Aorta (tissue), 5 donors: ENCODE results near the gene LMAN1. TPM values are rescaled to one million over a fixed set of nuclear protein-coding genes. Genes with fewer than 3 reads are reported as not detected.

Experiments used
- ATAC-seq: fragments of 200-7000 bp; cut with Tn5 transposase; one replicate; pipeline ENCODE4 v1.9.1; 2022; ENCODE audit warnings: moderate library complexity; ENCODE audit not compliant: low FRiP score
- DNase-seq, 2 donors: peaks; one replicate each; pipeline ENCODE4 v3.0.0-alpha.2; 2020
- H3K27ac ChIP-seq, 2 donors: one replicate each; pipeline ENCODE4 v1.5.1; 2013; ENCODE audit warnings: low read length in 2 of 2, mild to moderate bottlenecking in 2 of 2, moderate library complexity in 2 of 2, control low read depth in 1 of 2, inconsistent platforms in 1 of 2, low read depth in 1 of 2
- H3K27me3 ChIP-seq, 2 donors: one replicate each; pipeline ENCODE4 v1.6.1; 2013; ENCODE audit warnings: control low read depth in 1 of 2, low read length in 1 of 2, mild to moderate bottlenecking in 1 of 2, moderate library complexity in 1 of 2; ENCODE audit not compliant: insufficient read depth in 2 of 2, control insufficient read depth in 1 of 2
- H3K36me3 ChIP-seq, 2 donors: one replicate each; pipeline ENCODE4 v1.6.1; 2013; ENCODE audit warnings: control low read depth in 1 of 2, low read length in 1 of 2, mild to moderate bottlenecking in 1 of 2; ENCODE audit not compliant: insufficient read depth in 2 of 2, control insufficient read depth in 1 of 2
- H3K4me1 ChIP-seq, 2 donors: one replicate each; pipeline ENCODE4 v1.6.1; 2013; ENCODE audit warnings: low read length in 2 of 2, control low read depth in 1 of 2, mild to moderate bottlenecking in 1 of 2, moderate library complexity in 1 of 2; ENCODE audit not compliant: insufficient read depth in 2 of 2, control insufficient read depth in 1 of 2
- H3K4me3 ChIP-seq, 2 donors: one replicate each; pipeline ENCODE4 v1.5.1; 2013; ENCODE audit warnings: low read length in 2 of 2, control low read depth in 1 of 2, mild to moderate bottlenecking in 1 of 2
- H3K9me3 ChIP-seq: one replicate; pipeline ENCODE4 v1.6.1; 2013; ENCODE audit warnings: mild to moderate bottlenecking, low read length; ENCODE audit not compliant: control insufficient read depth
- WGBS, 2 donors: extraction: QIAGEN DNeasy Blood & Tissue Kit; methylation state at CpG; one replicate each; pipeline ENCODE4 v1.1.7; 2013; 5-methylcytosine and 5-hydroxymethylcytosine counted together
- intact Hi-C, 2 donors: fragments of 100-400 bp; cut with DNase I; formaldehyde crosslinking; loops; one replicate each; pipeline versions ENCODE4 v1.14.2 to v1.15.0; 2022
- polyA plus RNA-seq, 2 donors: library from polyadenylated mRNA; stranded (reverse); fragments of 200-250 nt; gene quantifications; one replicate each; pipeline ENCODE4 v1.2.3, GENCODE V29; 2013
- total RNA-seq, 2 donors: library from RNA; stranded (reverse); fragmentation: NEBNext Ultra II Directional; extraction: Animal tissue kit (Norgen Biotek cat#: 25700); gene quantifications; one replicate each; pipeline ENCODE4 v1.2.1, GENCODE V29; 2021
- donor health status: healthy with polysubstance abuse.
- donor health status: Bipolar disorder and iron deficiency.
- donor health status: DM: no; HTN: no; CAD: no.
- donor health status: DM: no; HTN: no; CAD: no.
- donor health status: DM: yes; HTN: yes; CAD: no.

Gene LMAN1
- total and polyA plus RNA-seq, 4 donors: 13.8 to 71.8 (median 47.3) TPM

GRCh38 chr18:59324623-59324971, 34.5 kb downstream of the LMAN1 start:
- intact Hi-C loops: no loop called here
- 92% methylated on average over 4 of the region's 4 CpGs for WGBS, 2 donors
- no peak overlapping the region for H3K27ac ChIP-seq
- H3K9me3 ChIP-seq: no peaks in the 10 kb centered on the region
- peaks cover 3% of the 10 kb centered on the region in 2 donors for H3K36me3 ChIP-seq
- ATAC-seq (no peak), DNase-seq (no peak)
- H3K4me1 ChIP-seq: no peaks in the 10 kb centered on the region
- no peak overlapping the region for H3K4me3 ChIP-seq
- H3K27me3 ChIP-seq: no peaks in the 10 kb centered on the region

- peaks cover 3% of the 10 kb centered on the region in 2 donors for H3K36me3 ChIP-seq
- DNase-seq (no peak), ATAC-seq (no peak)
- H3K4me1 ChIP-seq: no peaks in the 10 kb centered on the region
- no peaks in the 10 kb centered on the region for H3K9me3 ChIP-seq
- H3K27me3 ChIP-seq: no peaks in the 10 kb centered on the region
- H3K27ac ChIP-seq: no peak overlapping the region
- H3K4me3 ChIP-seq: no peak overlapping the region
- WGBS, 2 donors: 91 to 93% methylated on average over 7 of the region's 7 CpGs
- intact Hi-C loops: no loop called here
Observed at GRCh38 chr18:59323931-59324622, 35.0 kb downstream of the LMAN1 start.

- H3K4me3 ChIP-seq: no peak within 1 kb of the TSS
- intact Hi-C loops: no loop called here
- H3K9me3 ChIP-seq: no peaks in the 10 kb centered on the region
- DNase-seq (no peak), ATAC-seq (no peak)
- H3K36me3 ChIP-seq: no peaks in the 10 kb centered on the region
- 89 to 91% methylated on average over 4 of the region's 4 CpGs for WGBS, 2 donors
- H3K27ac ChIP-seq: no peak within 1 kb of the TSS
- H3K27me3 ChIP-seq: no peaks in the 10 kb centered on the region
- no peaks in the 10 kb centered on the region for H3K4me1 ChIP-seq
Observed at GRCh38 chr18:59318460-59319050, 40.5 kb downstream of the LMAN1 start, which contains the start of gene CPLX4. CPLX4 (minus strand) TSS chr18:59318649; CDS start chr18:59318462, 187 bp downstream.

- peaks cover 0 to 2% of the 10 kb centered on the region in 2 donors for H3K4me1 ChIP-seq
- no peaks in the 10 kb centered on the region for H3K36me3 ChIP-seq
- ATAC-seq (no peak), DNase-seq (no peak)
- 77 to 85% methylated on average over 7 of the region's 7 CpGs for WGBS, 2 donors
- intact Hi-C loops: no loop called here
- H3K27me3 ChIP-seq: no peaks in the 10 kb centered on the region
- no peak overlapping the region for H3K27ac ChIP-seq
- no peak overlapping the region for H3K4me3 ChIP-seq
- H3K9me3 ChIP-seq: no peaks in the 10 kb centered on the region
Observed at GRCh38 chr18:59311631-59312030, 47.4 kb downstream of the LMAN1 start.

- intact Hi-C loops: loop anchor here (2.0 to 5.0 kb wide), 2 partner anchors 93 to 94 kb away; no protein-coding TSS in a partner anchor
- WGBS, 2 donors: 2 to 5% methylated on average over 5 of the region's 5 CpGs
- Histone ChIP-seq H3K27ac (no peak overlapping the region), H3K9me3 (no peaks in the 10 kb centered on the region), H3K4me3 (no peak overlapping the region), H3K4me1 (peaks cover 0 to 2% of the 10 kb centered on the region in 2 donors), H3K27me3 (no peaks in the 10 kb centered on the region), H3K36me3 (no peaks in the 10 kb centered on the region)
- DNase-seq (no peak), ATAC-seq (no peak)
Observed at GRCh38 chr18:59308938-59309260, 50.2 kb downstream of the LMAN1 start.

GRCh38 chr18:59308248-59308937, 50.7 kb downstream of the LMAN1 start:
- H3K4me1 ChIP-seq: peaks cover 0 to 2% of the 10 kb centered on the region in 2 donors
- H3K4me3 ChIP-seq: no peak overlapping the region
- no peaks in the 10 kb centered on the region for H3K36me3 ChIP-seq
- H3K27ac ChIP-seq: no peak overlapping the region
- DNase-seq: peak; percentile 83 to 92
- H3K9me3 ChIP-seq: no peaks in the 10 kb centered on the region
- ATAC-seq: peak; percentile 91
- H3K27me3 ChIP-seq: no peaks in the 10 kb centered on the region
- WGBS, 2 donors: 3 to 5% methylated on average over 39 to 46 of the region's 46 CpGs
- intact Hi-C loops: loop anchor here (2.0 to 5.0 kb wide), 2 partner anchors 94 kb away; no protein-coding TSS in a partner anchor

GRCh38 chr18:59306640-59307039, 52.4 kb downstream of the LMAN1 start:
- 79 to 84% methylated on average over 6 of the region's 6 CpGs for whole genome bisulfite sequencing, 2 donors
- H3K27me3 ChIP-seq: no peaks in the 10 kb centered on the region
- peaks cover 0 to 2% of the 10 kb centered on the region in 2 donors for H3K4me1 ChIP-seq
- DNase-seq (no peak), ATAC-seq (no peak)
- H3K27ac ChIP-seq: no peak overlapping the region
- H3K9me3 ChIP-seq: no peaks in the 10 kb centered on the region
- H3K36me3 ChIP-seq: no peaks in the 10 kb centered on the region
- intact Hi-C loops: loop anchor here in 1 of 2 donors (5.0 kb wide), 1 partner anchor 96 kb away; no protein-coding TSS in a partner anchor
- no peak overlapping the region for H3K4me3 ChIP-seq

GRCh38 chr18:59305295-59305694, 53.8 kb downstream of the LMAN1 start:
- DNase-seq (no peak), ATAC-seq (no peak)
- no peak overlapping the region for H3K4me3 ChIP-seq
- H3K27me3 ChIP-seq: no peaks in the 10 kb centered on the region
- peaks cover 0 to 2% of the 10 kb centered on the region in 2 donors for H3K4me1 ChIP-seq
- intact Hi-C loops: loop anchor here in 1 of 2 donors (5.0 kb wide), 1 partner anchor 97 kb away; no protein-coding TSS in a partner anchor
- WGBS, 2 donors: 73 to 75% methylated on average over 4 of the region's 4 CpGs
- no peaks in the 10 kb centered on the region for H3K9me3 ChIP-seq
- H3K27ac ChIP-seq: no peak overlapping the region
- no peaks in the 10 kb centered on the region for H3K36me3 ChIP-seq
